OCI-LY1 (cell line): ENCODE data around the gene CSF3R.
A peak's percentile ranks its signal among the peaks of the same experiment; 100 is the strongest.
"Not testable (repeated sequence)": the region's sequence is repeated elsewhere in the genome, so short reads cannot be mapped to it uniquely, and the experiment has no call there.

Source experiments
- H2AFZ ChIP-seq: fragments of 200-600 bp; sonication (generic), shearing (Covaris generic); 2 replicates; pipeline ENCODE4 v1.6.0; 2014; ENCODE audit warnings: antibody characterized with exemption, mild to moderate bottlenecking, low read length
- H3F3A ChIP-seq: fragments of 200-600 bp; sonication (generic), shearing (Covaris generic); 2 replicates; pipeline ENCODE4 v1.6.0; 2014; ENCODE audit warnings: mild to moderate bottlenecking, antibody characterized with exemption, low read length, moderate library complexity; ENCODE audit not compliant: insufficient read depth
- H3K27ac ChIP-seq: fragments of 200-600 bp; sonication (generic); 2 replicates; pipeline ENCODE4 v1.5.1; 2014; ENCODE audit warnings: low read length, mixed run types, mild to moderate bottlenecking, low read depth; ENCODE audit not compliant: poor library complexity, severe bottlenecking
- H3K27me3 ChIP-seq: fragments of 200-600 bp; sonication (generic); 2 replicates; pipeline ENCODE4 v1.6.0; 2014; ENCODE audit warnings: antibody characterized with exemption, mild to moderate bottlenecking, low read length, moderate library complexity; ENCODE audit not compliant: insufficient read depth
- H3K36me3 ChIP-seq: fragments of 200-600 bp; sonication (generic); 2 replicates; pipeline ENCODE4 v1.6.1; 2014; ENCODE audit warnings: mild to moderate bottlenecking, antibody characterized with exemption, low read length, moderate library complexity, mixed read lengths; ENCODE audit not compliant: insufficient read depth
- H3K4me1 ChIP-seq: fragments of 200-600 bp; sonication (generic); 2 replicates; pipeline ENCODE4 v1.5.1; 2014; ENCODE audit warnings: mild to moderate bottlenecking, low read length, moderate library complexity; ENCODE audit not compliant: insufficient read depth, severe bottlenecking
- H3K4me2 ChIP-seq: fragments of 200-600 bp; sonication (generic), shearing (Covaris generic); 2 replicates; pipeline ENCODE4 v1.6.1; 2014; ENCODE audit warnings: low read length
- H3K4me3 ChIP-seq: fragments of 200-600 bp; sonication (generic); 2 replicates; pipeline ENCODE4 v1.5.1; 2014; ENCODE audit warnings: low read length, low read depth, mild to moderate bottlenecking, mixed read lengths; ENCODE audit not compliant: poor library complexity, severe bottlenecking
- H3K79me2 ChIP-seq: fragments of 200-600 bp; shearing (Covaris generic); 2 replicates; pipeline ENCODE4 v1.6.1; 2016; ENCODE audit warnings: mixed run types, low read length, mixed read lengths; ENCODE audit not compliant: insufficient read depth
- H3K9ac ChIP-seq: fragments of 200-600 bp; sonication (generic), shearing (Covaris generic); 2 replicates; pipeline ENCODE4 v1.6.1; 2014; ENCODE audit warnings: mild to moderate bottlenecking, low read length, mixed read lengths
- H3K9me2 ChIP-seq: fragments of 200-600 bp; sonication (generic), shearing (Covaris generic); 2 replicates; pipeline ENCODE4 v1.6.1; 2014; ENCODE audit warnings: low read depth, mild to moderate bottlenecking, low read length, mixed read lengths
- H3K9me3 ChIP-seq: fragments of 200-600 bp; shearing (Covaris generic); 2 replicates; pipeline ENCODE4 v1.6.1; 2014; ENCODE audit warnings: low read length, mixed read lengths
- H4K20me1 ChIP-seq: fragments of 200-600 bp; sonication (generic), shearing (Covaris generic); 2 replicates; pipeline ENCODE4 v1.6.0; 2016; ENCODE audit warnings: mild to moderate bottlenecking, low read length; ENCODE audit not compliant: insufficient read depth
- EZH2 ChIP-seq: fragments of 200-600 bp; sonication (generic), shearing (Covaris generic); IDR thresholded peaks from 2 replicates; pipeline ENCODE4 v1.8.0; 2017; ENCODE audit warnings: borderline replicate concordance, mixed run types, mild to moderate bottlenecking, antibody characterized with exemption, low read length, moderate library complexity, mixed read lengths
- TF ChIP-seq, protein P1 (sequence below): fragments of 200-600 bp; sonication (generic), shearing (Covaris generic); IDR thresholded peaks from 2 replicates; pipeline ENCODE4 v1.5.1; 2017; ENCODE audit warnings: mild to moderate bottlenecking, antibody characterized with exemption, low read length, moderate library complexity, mixed read lengths

Gene CSF3R

DNA sequence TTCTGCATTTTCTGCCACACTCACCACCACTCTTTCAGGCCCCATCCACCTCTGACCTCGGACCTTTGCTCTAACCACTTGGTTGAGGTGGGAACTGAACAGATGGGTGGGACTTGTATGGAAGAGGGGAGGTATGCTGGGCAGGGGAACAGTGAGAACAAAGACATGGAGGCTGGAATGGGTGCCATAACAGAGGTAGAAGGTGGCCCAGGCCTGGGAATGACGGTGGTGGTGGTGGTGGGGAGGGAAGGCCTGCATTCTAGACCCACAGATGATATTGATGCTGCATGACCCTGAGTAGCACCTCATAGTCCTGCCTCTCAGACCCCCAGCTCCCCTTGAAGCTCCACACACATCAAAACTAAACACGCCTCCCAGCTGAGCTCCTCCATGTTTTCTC lies 5.2 kb upstream of the CSF3R start:
- Histone ChIP-seq H3K9ac (no peak overlapping the region), H3K27ac (no peak overlapping the region), H3K27me3 (peaks cover 12% of the 10 kb centered on the region; the same call in 1 of the 2 replicates), H4K20me1 (no peaks in the 10 kb centered on the region), H3K4me1 (peaks cover 8% of the 10 kb centered on the region), H3K4me2 (no peak overlapping the region), H3K9me3 (no peaks in the 10 kb centered on the region), H3F3A (no peaks in the 10 kb centered on the region), H3K4me3 (no peak overlapping the region), H3K79me2 (no peaks in the 10 kb centered on the region), H3K9me2 (no peaks in the 10 kb centered on the region), H3K36me3 (no peaks in the 10 kb centered on the region), H2AFZ (no peak overlapping the region)
- TF ChIP-seq EZH2, result no peak
- TF ChIP-seq, protein P1, sequence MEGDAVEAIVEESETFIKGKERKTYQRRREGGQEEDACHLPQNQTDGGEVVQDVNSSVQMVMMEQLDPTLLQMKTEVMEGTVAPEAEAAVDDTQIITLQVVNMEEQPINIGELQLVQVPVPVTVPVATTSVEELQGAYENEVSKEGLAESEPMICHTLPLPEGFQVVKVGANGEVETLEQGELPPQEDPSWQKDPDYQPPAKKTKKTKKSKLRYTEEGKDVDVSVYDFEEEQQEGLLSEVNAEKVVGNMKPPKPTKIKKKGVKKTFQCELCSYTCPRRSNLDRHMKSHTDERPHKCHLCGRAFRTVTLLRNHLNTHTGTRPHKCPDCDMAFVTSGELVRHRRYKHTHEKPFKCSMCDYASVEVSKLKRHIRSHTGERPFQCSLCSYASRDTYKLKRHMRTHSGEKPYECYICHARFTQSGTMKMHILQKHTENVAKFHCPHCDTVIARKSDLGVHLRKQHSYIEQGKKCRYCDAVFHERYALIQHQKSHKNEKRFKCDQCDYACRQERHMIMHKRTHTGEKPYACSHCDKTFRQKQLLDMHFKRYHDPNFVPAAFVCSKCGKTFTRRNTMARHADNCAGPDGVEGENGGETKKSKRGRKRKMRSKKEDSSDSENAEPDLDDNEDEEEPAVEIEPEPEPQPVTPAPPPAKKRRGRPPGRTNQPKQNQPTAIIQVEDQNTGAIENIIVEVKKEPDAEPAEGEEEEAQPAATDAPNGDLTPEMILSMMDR, result no peak

DNA sequence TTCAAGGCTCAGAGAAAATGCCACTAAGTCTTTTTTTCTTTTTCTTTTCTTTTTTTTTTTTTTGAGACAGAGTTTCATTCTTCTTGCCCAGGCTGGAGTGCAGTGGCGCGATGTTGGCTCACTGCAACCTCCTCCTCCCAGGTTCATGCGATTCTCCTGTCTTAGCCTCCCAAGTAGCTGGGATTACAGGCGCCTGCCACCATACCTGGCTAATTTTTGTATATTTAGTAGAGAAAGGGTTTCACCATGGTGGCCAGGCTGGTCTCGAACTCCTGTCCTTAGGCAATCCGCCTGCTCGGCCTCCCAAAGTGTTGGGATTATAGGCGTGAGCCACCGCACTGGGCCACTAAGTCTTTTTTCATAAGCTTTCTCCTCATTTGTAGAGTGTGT lies 4.6 kb upstream of the CSF3R start:
- H3K4me3 ChIP-seq, H3K4me1 ChIP-seq, H3F3A ChIP-seq, H3K27ac ChIP-seq, H3K4me2 ChIP-seq, H2AFZ ChIP-seq, H3K9me3 ChIP-seq, H3K36me3 ChIP-seq, H4K20me1 ChIP-seq, H3K9me2 ChIP-seq, H3K9ac ChIP-seq, H3K79me2 ChIP-seq: not testable (repeated sequence)
- H3K27me3 ChIP-seq, result peaks cover 18% of the 10 kb centered on the region; the same call in 1 of the 2 replicates

DNA sequence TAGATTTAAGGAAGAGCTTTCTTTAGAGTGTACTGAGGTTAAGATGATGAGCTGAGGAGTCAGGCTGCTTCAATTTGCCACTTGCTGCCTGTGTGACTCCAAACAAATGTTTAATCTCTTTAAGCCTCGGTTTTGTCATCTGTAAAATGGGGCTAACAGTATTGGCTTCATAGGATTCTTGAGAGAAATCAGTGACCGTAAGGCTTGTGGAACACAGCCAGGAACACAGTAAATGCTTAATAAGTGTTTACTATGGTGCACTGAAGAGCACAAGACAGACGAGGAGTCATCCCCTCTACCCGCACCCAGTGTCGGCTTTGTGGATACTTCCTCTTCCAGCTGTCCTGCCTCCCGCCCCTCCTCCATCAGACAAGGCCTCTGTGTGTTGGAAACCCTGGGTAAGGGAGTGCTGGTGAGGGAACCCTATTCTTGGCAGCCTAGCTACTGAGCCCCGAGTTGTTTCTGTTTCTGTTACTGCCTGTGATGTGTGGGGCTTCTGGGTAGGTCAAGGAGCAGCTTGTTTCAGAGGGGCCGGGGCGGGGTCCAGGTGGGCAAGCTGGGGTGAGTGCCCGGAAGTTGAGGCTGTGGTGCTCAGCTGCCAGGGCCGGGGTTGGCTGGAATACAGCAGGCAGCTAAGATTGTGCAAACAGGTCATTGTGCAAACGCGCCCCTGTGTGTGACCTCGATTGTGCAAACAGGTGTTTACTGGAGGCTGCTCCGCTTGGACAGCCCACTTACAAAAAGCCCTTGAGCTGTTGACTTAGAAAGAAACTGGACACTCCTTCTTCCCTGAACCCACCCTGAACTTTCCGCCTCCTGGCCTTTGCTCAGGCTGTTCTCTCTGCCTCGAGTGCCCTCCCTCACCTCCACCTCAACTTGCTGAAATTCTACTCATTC lies 4.0 kb upstream of the CSF3R start:
- no peaks in the 10 kb centered on the region for H3F3A ChIP-seq
- peaks cover 18% of the 10 kb centered on the region; the same call in 1 of the 2 replicates for H3K27me3 ChIP-seq
- H3K9ac ChIP-seq, result no peak overlapping the region
- H3K4me3 ChIP-seq, result no peak overlapping the region
- no peaks in the 10 kb centered on the region for H3K36me3 ChIP-seq
- H3K4me2 ChIP-seq, result peak overlapping the region; percentile 14; the same call in 1 of the 2 replicates
- H3K27ac ChIP-seq, result no peak overlapping the region
- H3K4me1 ChIP-seq, result peaks cover 8% of the 10 kb centered on the region
- H3K79me2 ChIP-seq, result no peaks in the 10 kb centered on the region
- TF ChIP-seq EZH2, result no peak
- TF ChIP-seq, protein P1, result no peak
- H4K20me1 ChIP-seq, result no peaks in the 10 kb centered on the region
- H3K9me2 ChIP-seq, result no peaks in the 10 kb centered on the region
- no peaks in the 10 kb centered on the region for H3K9me3 ChIP-seq
- no peak overlapping the region for H2AFZ ChIP-seq

DNA sequence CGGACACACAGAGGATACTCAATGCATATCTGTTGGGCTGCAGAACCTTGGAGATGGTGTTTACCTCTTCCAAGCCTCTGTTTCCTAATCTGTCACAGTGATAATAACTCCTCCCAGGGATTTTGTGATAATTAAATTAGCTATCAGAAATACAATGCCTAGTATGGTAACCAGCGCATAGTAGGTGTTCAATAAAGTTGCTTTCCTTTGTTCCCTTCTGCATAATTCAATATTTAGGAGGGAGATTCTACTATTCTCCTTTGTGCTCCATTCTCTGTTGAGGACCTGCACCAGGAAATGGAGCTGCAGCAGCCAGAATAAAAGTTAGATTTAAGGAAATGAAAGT lies 3.4 kb upstream of the CSF3R start:
- Histone ChIP-seq H3K4me2 (no peak overlapping the region), H4K20me1 (no peaks in the 10 kb centered on the region), H3K27me3 (peaks cover 18% of the 10 kb centered on the region; the same call in 1 of the 2 replicates), H3K4me1 (peaks cover 8% of the 10 kb centered on the region), H3K4me3 (no peak overlapping the region), H3K27ac (no peak overlapping the region), H3K79me2 (no peaks in the 10 kb centered on the region), H3K9me2 (no peaks in the 10 kb centered on the region), H3K36me3 (no peaks in the 10 kb centered on the region), H3K9me3 (no peaks in the 10 kb centered on the region), H2AFZ (no peak overlapping the region), H3F3A (no peaks in the 10 kb centered on the region), H3K9ac (no peak overlapping the region)
- no peak for TF ChIP-seq EZH2
- TF ChIP-seq, protein P1, result no peak
